Measurements from ENCODE around the gene MRPL23.

GRCh38 chr11:1939006-1939625 lies 8.0 kb upstream of the MRPL23 start:
- TF ChIP-seq CTCF (conservative IDR thresholded peaks at IDR 0.05) (no peak), ZFX (IDR thresholded peaks at IDR 0.05) (no peak)

Data from C4-2B (cell line).